DOHH2 (cell line): Measurements from ENCODE around the gene SMOC1.

ENCODE experiments used
- H3F3A ChIP-seq: fragments of 200-600 bp; sonication (generic), shearing (Covaris generic); 2 replicates; pipeline ENCODE4 v1.6.0; 2016; ENCODE audit warnings: antibody characterized with exemption, mild to moderate bottlenecking; ENCODE audit not compliant: control insufficient read depth, insufficient read depth
- H3K27ac ChIP-seq: fragments of 200-600 bp; sonication (generic); 2 replicates; pipeline ENCODE4 v1.5.1; 2014; ENCODE audit warnings: low read depth, mild to moderate bottlenecking, low read length, moderate library complexity
- H3K27me3 ChIP-seq: fragments of 200-600 bp; sonication (generic); 2 replicates; pipeline ENCODE4 v1.6.1; 2014; ENCODE audit warnings: mild to moderate bottlenecking, low read length, mixed read lengths; ENCODE audit not compliant: control insufficient read depth
- H3K36me3 ChIP-seq: fragments of 200-600 bp; sonication (generic); 2 replicates; pipeline ENCODE4 v1.6.1; 2014; ENCODE audit warnings: mild to moderate bottlenecking, low read length, moderate library complexity, mixed read lengths; ENCODE audit not compliant: control insufficient read depth
- H3K4me1 ChIP-seq: fragments of 200-600 bp; sonication (generic); 2 replicates; pipeline ENCODE4 v1.6.1; 2014; ENCODE audit warnings: mild to moderate bottlenecking, low read length, mixed read lengths; ENCODE audit not compliant: control insufficient read depth
- H3K4me2 ChIP-seq: fragments of 200-600 bp; sonication (generic); 2 replicates; pipeline ENCODE4 v1.6.0; 2014; ENCODE audit warnings: mild to moderate bottlenecking, low read length, moderate library complexity
- H3K4me3 ChIP-seq: fragments of 200-600 bp; sonication (generic); 2 replicates; pipeline ENCODE4 v1.5.1; 2014; ENCODE audit warnings: mild to moderate bottlenecking, low read length, mixed read lengths
- H3K79me2 ChIP-seq: fragments of 200-600 bp; sonication (generic); 2 replicates; pipeline ENCODE4 v1.6.1; 2014; ENCODE audit warnings: mild to moderate bottlenecking, low read length, mixed read lengths; ENCODE audit not compliant: control insufficient read depth
- H3K9me2 ChIP-seq: fragments of 200-600 bp; sonication (generic); replicated peaks from 2 replicates; pipeline ENCODE4 v1.6.1; 2014; ENCODE audit warnings: mild to moderate bottlenecking, low read length, mixed read lengths; ENCODE audit not compliant: control insufficient read depth
- H3K9me3 ChIP-seq: fragments of 200-600 bp; sonication (generic); 2 replicates; pipeline ENCODE4 v1.6.1; 2014; ENCODE audit warnings: antibody characterized with exemption, low read length, mixed read lengths; ENCODE audit not compliant: control insufficient read depth, insufficient read depth
- H4K20me1 ChIP-seq: fragments of 200-600 bp; sonication (generic); 2 replicates; pipeline ENCODE4 v1.6.0; 2014; ENCODE audit warnings: low read depth, mild to moderate bottlenecking, antibody characterized with exemption, low read length, moderate library complexity; ENCODE audit not compliant: control insufficient read depth, insufficient read depth
- EZH2phosphoT487 ChIP-seq: fragments of 200-600 bp; sonication (generic); IDR thresholded peaks from 2 replicates; pipeline ENCODE4 v1.6.1; 2017; ENCODE audit warnings: borderline replicate concordance, mild to moderate bottlenecking, antibody characterized with exemption, low read length, moderate library complexity, mixed read lengths
- TF ChIP-seq, protein P1 (sequence below): fragments of 200-600 bp; sonication (generic); IDR thresholded peaks from one replicate; pipeline ENCODE4 v1.5.1; 2014; ENCODE audit warnings: antibody characterized with exemption, mild to moderate bottlenecking, low read depth, low read length; ENCODE audit not compliant: poor library complexity, severe bottlenecking

SMOC1 gene

DNA sequence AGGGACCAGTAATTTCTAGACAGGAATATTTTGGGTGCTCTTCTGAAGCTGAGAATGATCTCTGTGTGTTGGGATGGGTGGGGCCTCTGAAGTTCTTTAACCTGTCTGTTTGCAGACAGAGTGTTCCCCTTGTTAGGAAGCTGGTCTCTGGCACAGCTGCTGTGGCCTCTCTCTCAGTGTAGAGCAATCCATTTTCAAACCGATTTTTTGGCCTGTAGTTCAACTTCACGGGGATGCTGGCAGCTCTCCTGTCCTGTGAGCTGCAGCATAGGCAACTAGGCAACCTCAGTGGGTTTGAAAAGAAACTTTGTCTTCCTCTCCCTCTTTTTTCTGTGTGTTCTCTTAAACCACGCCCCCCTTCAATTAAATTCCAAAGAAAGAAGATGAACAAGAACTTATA is 69.1 kb downstream of the SMOC1 start:
- Histone ChIP-seq H3K4me1 (no peaks in the 10 kb centered on the region), H4K20me1 (no peaks in the 10 kb centered on the region), H3K4me2 (no peak overlapping the region), H3K9me3 (no peaks in the 10 kb centered on the region), H3K27me3 (peaks cover 8% of the 10 kb centered on the region; the same call in 1 of the 2 replicates), H3K79me2 (no peaks in the 10 kb centered on the region), H3K4me3 (no peak overlapping the region), H3K27ac (no peak overlapping the region), H3K9me2 (no peaks in the 10 kb centered on the region), H3F3A (no peaks in the 10 kb centered on the region), H3K36me3 (no peaks in the 10 kb centered on the region)
- TF ChIP-seq, protein P1, sequence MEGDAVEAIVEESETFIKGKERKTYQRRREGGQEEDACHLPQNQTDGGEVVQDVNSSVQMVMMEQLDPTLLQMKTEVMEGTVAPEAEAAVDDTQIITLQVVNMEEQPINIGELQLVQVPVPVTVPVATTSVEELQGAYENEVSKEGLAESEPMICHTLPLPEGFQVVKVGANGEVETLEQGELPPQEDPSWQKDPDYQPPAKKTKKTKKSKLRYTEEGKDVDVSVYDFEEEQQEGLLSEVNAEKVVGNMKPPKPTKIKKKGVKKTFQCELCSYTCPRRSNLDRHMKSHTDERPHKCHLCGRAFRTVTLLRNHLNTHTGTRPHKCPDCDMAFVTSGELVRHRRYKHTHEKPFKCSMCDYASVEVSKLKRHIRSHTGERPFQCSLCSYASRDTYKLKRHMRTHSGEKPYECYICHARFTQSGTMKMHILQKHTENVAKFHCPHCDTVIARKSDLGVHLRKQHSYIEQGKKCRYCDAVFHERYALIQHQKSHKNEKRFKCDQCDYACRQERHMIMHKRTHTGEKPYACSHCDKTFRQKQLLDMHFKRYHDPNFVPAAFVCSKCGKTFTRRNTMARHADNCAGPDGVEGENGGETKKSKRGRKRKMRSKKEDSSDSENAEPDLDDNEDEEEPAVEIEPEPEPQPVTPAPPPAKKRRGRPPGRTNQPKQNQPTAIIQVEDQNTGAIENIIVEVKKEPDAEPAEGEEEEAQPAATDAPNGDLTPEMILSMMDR: no peak
- no peak for TF ChIP-seq EZH2phosphoT487

DNA sequence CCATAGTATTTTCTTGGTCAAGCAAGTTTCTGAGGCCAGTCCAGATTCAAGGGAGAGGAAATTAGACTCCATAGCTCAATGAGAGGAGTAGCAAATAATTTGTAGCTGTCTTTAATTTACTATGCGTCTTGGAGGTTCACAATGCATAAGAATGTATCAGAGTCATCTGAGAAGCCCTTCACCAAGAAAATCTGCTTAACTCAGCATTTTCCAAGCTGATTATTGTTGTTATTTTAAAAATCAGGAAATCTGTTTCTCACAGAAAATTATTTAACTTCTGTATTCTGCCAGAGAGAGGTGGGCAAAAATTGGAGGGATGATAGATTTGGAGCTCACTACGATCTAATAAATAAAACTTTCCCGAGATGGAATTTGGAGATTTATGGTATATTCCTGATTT is 72.0 kb downstream of the SMOC1 start:
- Histone ChIP-seq H3K27me3 (peaks cover 6% of the 10 kb centered on the region; the same call in 1 of the 2 replicates), H3K9me3 (no peaks in the 10 kb centered on the region), H3K4me2 (no peak overlapping the region), H3K27ac (no peak overlapping the region), H3K36me3 (no peaks in the 10 kb centered on the region), H3K4me3 (no peak overlapping the region), H3K79me2 (no peaks in the 10 kb centered on the region), H3K4me1 (no peaks in the 10 kb centered on the region), H3F3A (no peaks in the 10 kb centered on the region), H3K9me2 (no peaks in the 10 kb centered on the region), H4K20me1 (no peaks in the 10 kb centered on the region)
- no peak for TF ChIP-seq EZH2phosphoT487
- TF ChIP-seq, protein P1: no peak

GRCh38 chr14:69951935-69952334 is 72.7 kb downstream of the SMOC1 start:
- Histone ChIP-seq H3K4me2 (no peak overlapping the region), H3K36me3 (no peaks in the 10 kb centered on the region), H3K4me1 (no peaks in the 10 kb centered on the region), H3K4me3 (no peak overlapping the region), H3K27me3 (peaks cover 11% of the 10 kb centered on the region), H3K9me3 (no peaks in the 10 kb centered on the region), H4K20me1 (no peaks in the 10 kb centered on the region), H3K9me2 (no peaks in the 10 kb centered on the region), H3F3A (no peaks in the 10 kb centered on the region), H3K27ac (no peak overlapping the region), H3K79me2 (no peaks in the 10 kb centered on the region)
- TF ChIP-seq, protein P1: no peak
- TF ChIP-seq EZH2phosphoT487: no peak
